Breast epithelium (tissue), 3 donors: ENCODE results near the gene ZC3H13.

Experiments
- CTCF ChIP-seq, 3 donors: fragments of 450-650 bp; IDR thresholded peaks; one replicate each; pipeline ENCODE4 v1.5.1; 2016 to 2017; ENCODE audit warnings: antibody characterized with exemption in 3 of 3, mild to moderate bottlenecking in 3 of 3, moderate library complexity in 3 of 3
- POLR2A ChIP-seq: fragments of 450-650 bp; IDR thresholded peaks from one replicate; pipeline ENCODE4 v1.6.1; 2016; ENCODE audit warnings: antibody characterized with exemption, mild to moderate bottlenecking, moderate library complexity

- TF ChIP-seq POLR2A (no peak), CTCF (IDR thresholded peaks at IDR 0.05) (no peak)
Measured at GRCh38 chr13:45975337-45975736, 77.2 kb downstream of the ZC3H13 start.
